DMS114 treated with DMSO at 0.1 percent for 48 hours (cell line): ENCODE data around the gene LRRC17.

ENCODE experiments used
- DNase-seq: peaks from one replicate; lab custom pipeline; 2025; ENCODE audit not compliant: unreplicated experiment; lab: John Stamatoyannopoulos, UW

The LRRC17 gene, protein sequence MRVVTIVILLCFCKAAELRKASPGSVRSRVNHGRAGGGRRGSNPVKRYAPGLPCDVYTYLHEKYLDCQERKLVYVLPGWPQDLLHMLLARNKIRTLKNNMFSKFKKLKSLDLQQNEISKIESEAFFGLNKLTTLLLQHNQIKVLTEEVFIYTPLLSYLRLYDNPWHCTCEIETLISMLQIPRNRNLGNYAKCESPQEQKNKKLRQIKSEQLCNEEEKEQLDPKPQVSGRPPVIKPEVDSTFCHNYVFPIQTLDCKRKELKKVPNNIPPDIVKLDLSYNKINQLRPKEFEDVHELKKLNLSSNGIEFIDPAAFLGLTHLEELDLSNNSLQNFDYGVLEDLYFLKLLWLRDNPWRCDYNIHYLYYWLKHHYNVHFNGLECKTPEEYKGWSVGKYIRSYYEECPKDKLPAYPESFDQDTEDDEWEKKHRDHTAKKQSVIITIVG

GRCh38 chr7:102912742-102913141 lies at the start of gene LRRC17:
Gene LRRC17 (plus strand): TSS chr7:102913000. CDS start chr7:102933914, 20,914 bp downstream.
- DNase-seq: no peak

DNA sequence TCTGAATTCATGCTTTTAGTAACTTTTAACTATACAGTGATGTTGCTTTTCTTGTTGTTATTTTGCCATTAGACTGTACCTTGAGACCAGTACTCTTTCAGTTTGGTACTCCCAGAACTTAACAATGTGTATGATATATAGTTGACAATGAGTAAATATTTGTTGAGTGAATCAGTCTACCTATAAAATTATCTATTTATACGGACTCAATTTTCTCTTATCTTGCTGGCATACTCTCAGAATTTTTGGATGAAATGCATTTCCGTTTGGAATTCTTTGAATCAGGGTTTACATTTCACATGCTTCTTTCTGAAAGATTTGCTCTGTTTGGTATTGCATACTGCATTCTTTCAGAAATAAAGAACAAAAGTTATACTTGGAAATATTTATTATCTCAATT lies 47.8 kb upstream of the LRRC17 start:
- DNase-seq: no peak

GRCh38 chr7:102866535-102867215 lies 46.1 kb upstream of the LRRC17 start:
- DNase-seq: no peak

GRCh38 chr7:102869195-102869594 lies 43.6 kb upstream of the LRRC17 start:
- DNase-seq: no peak

- DNase-seq: no peak
These were observed 40.3 kb upstream of the LRRC17 start for GRCh38 chr7:102872460-102872859.

DNA sequence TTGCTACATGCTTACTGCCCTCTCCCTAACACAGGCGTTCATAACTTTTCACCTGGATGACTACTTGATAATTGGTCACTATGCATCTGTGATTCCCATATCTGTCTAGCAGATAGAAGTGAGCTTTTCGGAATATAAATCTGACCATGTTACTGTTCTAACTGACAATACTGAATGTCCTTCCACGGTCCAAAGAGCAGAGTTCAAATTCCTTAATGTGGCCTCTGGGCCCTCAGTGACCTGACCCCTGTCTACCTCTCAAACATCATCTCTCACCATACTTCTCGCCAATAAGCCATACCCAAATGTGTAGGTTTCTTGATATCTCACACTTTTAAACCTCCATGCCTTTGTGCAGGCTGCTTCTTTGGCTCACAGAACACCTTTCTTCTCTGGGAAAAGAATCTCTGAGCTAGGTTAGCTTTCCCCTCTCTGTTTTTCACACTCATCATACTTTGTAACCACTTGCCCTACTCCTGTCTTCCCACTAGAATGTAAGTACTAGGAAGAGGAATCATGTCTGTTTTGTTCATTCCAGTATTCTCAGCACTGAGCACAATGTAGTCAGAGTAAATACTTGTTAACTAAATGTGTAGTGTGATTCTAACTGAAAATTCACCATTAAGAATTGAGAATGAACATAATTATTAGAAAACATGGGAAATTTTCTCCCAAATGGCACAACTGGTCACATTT lies 39.2 kb upstream of the LRRC17 start:
- no peak for DNase-seq

GRCh38 chr7:102874166-102874829 lies 38.5 kb upstream of the LRRC17 start:
- no peak for DNase-seq

GRCh38 chr7:102874966-102875365 lies 37.8 kb upstream of the LRRC17 start:
- DNase-seq: no peak

- no peak for DNase-seq
These were observed 37.0 kb upstream of the LRRC17 start for GRCh38 chr7:102875700-102876295.

DNA sequence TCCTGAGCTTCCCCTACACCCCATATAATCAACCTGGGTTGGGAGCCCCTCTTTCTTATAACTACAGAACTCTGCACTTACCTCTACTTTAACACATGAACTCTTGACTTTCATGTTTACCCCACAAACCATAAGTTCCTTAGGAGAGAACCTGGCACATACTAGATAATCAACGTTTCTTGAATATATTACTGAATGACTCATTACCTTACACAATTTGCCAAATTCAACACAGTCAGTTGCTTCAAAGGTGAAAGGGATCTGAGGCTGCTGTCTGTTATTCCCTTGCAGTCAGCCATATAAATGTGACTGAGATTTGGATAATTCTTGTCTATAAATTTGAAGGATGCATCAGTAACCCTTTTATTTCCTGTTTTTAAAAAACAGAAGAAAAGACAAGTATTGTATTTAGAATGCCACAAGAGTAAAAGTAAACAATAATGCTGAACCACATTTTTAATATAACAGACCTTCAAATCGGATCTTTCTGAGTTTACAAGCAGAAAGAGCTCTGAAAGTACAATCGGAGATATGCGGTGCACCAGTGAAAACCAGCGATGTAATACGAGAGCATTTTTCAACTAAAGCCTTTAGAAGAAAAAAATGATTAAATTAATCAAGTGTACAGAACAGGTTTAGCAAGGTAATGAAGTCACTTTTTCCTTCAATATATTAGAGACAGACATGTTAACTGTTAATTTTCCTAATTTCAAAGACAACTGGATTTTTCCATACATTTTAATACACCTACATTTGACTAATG lies 29.5 kb upstream of the LRRC17 start:
- no peak for DNase-seq

DNA sequence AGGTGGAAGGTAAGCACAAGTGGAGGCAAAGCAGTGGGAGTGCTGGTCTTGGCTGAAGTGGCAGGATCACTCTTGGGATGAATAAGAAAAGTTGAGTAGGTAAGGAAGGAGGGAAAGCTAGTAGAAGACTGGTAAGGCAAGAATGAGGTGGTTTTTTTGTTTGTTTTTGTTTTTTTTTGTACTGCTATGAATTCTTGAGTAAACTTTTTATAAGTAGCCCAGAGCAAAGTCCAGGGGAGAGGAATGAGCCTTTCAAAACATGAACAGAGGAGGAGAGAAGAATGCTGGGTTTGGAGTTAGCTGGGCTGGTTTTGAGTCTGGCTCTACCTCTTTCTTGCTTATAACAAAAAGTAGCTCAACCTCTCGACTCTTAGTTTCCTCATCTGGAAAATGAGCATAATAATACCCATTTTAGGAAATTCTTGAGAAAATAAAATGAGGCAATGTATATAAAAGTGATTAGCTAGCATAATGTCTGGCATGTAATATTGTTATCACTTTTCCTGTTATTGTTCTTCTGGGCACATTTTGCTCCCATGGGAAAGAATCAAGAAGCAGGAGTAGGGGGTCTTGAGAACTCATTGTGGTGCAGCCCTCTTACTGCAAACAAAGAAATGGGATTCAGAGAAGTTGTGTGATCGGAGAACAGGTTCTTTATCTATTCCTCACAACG lies 24.1 kb upstream of the LRRC17 start:
- DNase-seq: no peak

- no peak for DNase-seq
These were observed 22.9 kb upstream of the LRRC17 start for GRCh38 chr7:102889851-102890250.

DNA sequence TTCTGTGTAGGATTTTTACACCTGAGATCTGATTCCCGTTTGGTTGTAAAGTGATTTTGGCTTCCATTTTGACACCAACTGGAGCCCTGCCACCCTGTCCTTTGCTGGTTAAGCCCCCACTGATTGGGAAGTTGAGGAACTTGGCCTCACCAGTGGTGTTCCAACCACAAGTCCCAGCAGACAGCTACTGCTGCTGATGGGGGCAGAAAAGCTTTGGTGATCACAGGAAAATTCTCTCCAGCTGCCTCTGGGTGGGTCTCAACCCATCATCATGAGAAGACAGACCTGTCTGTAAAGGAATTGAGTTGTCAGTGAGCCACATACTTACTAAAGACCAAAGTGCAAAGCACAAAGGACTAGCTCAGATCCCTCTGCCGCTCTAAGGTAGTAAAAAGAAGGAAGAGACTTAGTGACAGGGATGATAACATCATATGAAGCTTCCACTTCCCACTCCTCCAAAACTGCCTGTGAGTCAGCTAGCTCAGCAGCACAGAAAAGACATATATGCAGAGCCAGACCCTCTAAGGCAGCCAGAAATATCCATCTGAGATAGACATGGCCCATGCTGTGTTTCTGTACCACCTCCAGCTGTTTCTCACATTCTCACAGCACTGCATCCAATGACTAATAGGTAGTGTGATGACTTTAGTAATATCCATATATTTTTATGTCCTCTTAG lies 22.4 kb upstream of the LRRC17 start:
- no peak for DNase-seq

DNA sequence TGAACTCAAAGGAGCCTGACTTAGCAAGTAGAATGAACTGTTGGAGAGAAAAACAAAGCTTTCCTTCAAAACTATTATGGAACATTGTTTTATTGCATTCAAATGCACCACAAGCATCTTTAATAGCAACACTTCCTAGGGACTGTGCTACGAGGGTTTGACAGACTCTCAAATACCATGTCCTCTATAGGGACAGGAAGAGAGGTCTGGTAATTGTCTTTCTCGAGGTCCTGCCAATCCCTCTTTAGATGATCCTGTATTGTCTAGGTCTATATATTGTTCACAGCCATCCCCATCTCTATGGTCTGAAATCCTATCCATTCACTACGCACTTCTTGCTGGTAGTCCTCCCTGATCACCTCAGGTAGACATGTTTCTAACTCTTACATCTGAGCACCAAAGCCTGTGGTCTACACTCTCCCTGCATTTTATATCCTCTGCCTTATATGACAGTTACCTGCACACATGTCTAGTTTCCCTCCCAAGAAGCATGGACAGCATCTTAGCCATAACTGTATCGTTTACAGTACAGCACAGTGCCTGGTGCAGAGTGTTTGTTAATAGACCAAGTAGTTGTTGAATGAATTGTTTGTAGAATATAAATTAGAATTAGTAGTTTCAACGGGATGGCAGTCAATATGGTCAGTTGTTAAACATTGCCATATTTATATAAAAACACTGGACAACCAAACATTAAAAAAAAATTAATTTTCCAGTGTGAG lies 21.7 kb upstream of the LRRC17 start:
- no peak for DNase-seq

DNA sequence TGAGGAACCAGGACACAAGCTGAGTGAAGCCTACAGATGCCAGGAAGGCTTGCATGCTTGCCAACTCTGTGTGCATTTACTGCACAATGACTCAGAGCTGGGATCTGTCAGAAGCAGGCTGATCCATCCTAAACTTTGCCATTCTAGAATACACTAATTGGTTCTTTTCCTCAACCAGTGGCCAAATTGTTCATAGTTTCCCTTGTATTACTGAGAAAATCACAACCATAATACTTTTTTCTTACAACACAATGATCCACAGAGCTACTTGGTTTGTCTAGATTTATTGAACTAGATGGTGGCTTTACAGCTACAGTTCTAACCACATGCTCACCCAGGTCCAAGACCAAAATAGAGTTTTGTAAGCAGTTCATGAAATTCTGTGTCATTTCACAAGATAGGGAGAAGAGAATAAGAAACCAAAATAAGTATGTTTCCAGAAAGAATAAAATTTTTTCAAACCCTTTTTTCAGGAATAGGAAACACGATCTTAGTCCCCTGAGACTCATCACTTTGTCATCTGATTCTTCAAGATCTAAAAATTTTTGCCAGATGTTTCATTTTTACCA lies 21.0 kb upstream of the LRRC17 start:
- DNase-seq: no peak

- DNase-seq: no peak
These were observed 20.0 kb upstream of the LRRC17 start for GRCh38 chr7:102892631-102893278.

DNA sequence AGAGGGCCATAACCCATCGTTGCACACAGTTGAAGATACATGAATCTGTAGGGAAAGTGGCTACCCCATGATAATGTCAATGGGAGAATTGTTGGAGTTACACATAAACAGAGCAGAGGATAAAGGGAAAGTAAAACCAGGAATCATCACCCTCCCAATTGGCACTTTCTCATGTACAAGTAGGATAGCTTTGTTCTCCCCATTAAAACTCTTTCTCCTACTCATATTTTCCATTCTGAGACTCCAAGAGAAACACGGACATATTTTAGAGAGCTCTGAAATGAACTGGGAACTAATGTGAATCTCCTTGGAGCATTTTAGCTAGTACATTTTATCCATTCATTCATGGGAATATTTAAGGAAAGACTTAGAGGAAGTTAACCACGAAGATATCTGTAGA lies 17.2 kb upstream of the LRRC17 start:
- no peak for DNase-seq

DNA sequence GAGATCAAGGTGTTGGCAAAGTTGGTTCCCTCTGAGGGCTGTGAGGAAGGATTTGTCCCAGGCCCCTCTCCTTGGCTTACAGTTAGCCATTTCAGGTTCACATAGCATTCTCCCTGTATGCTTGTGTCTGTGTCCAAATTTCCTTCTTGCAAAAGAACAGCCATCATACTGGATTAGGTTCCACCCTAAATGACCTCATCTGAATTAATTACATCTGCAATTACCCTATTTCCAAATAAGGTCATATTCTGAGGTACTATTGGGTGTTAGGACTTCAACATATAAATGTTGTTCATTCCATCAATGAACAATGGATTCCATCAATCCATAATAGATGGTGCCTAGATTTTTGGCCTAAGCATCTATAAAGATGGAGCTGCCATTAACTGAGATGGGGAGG lies 16.2 kb upstream of the LRRC17 start:
- DNase-seq: no peak
